Ectodermal cell (in vitro differentiated cells): ENCODE data around the gene NOC3L.

Source experiments
- H3K27ac ChIP-seq: 2 replicates; pipeline ENCODE4 v1.7.0; 2013; ENCODE audit warnings: mild to moderate bottlenecking, low read depth, low read length; ENCODE audit not compliant: insufficient read depth, poor library complexity, severe bottlenecking
- H3K27me3 ChIP-seq: 2 replicates; pipeline ENCODE4 v1.7.0; 2013; ENCODE audit warnings: mild to moderate bottlenecking, low read length; ENCODE audit not compliant: insufficient read depth, control insufficient read depth, poor library complexity, severe bottlenecking
- H3K36me3 ChIP-seq: one replicate; pipeline ENCODE4 v1.7.0; 2013; ENCODE audit warnings: low read length; ENCODE audit not compliant: control insufficient read depth, insufficient read depth
- H3K4me1 ChIP-seq: one replicate; pipeline ENCODE4 v1.7.0; 2013; ENCODE audit warnings: low read length; ENCODE audit not compliant: control insufficient read depth, insufficient read depth
- H3K4me3 ChIP-seq: 2 replicates; pipeline ENCODE4 v1.7.0; 2013; ENCODE audit warnings: low read depth, low read length, control low read depth; ENCODE audit not compliant: insufficient read depth
- H3K9me3 ChIP-seq: 2 replicates; pipeline ENCODE4 v1.7.0; 2013; ENCODE audit warnings: mild to moderate bottlenecking, low read length, moderate library complexity; ENCODE audit not compliant: control insufficient read depth
- WGBS, 2 experiments: methylation state at CpG; one replicate each; pipeline ENCODE4 v1.1.7; 2013; ENCODE audit warnings: missing lambda C conversion rate in 2 of 2; 5-methylcytosine and 5-hydroxymethylcytosine counted together

The NOC3L gene

DNA sequence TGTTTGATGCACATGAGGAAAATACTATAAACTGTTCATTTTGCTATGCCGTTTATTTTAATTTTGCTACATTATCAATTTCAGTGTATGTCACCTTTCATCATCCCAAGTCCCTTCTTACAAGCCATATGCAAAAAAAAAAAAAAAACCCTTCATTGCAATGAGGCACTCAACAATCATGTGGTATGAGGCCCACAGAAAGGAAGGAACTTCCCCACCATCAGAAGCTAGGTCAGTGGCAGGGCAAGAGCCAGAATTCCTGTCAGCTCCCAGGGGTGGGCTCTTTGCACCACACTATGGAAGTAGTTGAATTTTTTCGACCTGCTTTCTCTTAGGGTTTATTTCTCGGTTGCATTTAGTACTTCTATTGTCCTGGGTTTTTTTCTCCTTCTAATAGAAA is 75.4 kb downstream of the NOC3L start:
- H3K27ac ChIP-seq, result no peak overlapping the region

DNA sequence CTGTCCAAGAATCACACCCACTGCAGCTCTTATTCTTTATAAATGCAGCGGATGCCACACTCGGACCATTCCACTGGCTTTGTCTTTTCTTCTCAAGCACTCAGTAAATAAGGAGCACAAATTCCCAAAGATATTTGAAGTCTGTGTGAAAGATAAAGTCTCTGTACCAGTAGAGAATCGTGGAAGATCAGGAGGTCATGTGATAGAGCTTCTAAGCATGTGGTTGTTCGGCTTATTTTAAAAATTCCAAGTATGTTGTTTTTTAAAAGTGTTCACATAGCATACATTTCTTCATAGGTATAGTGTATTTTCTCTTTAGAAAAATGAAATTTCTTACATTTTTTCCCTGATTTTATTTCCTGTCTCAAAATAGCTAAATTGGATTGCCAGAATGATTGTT is 75.8 kb downstream of the NOC3L start:
- no peak overlapping the region for H3K4me3 ChIP-seq
- H3K36me3 ChIP-seq, result no peaks in the 10 kb centered on the region
- H3K4me1 ChIP-seq, result peaks cover 7% of the 10 kb centered on the region
- H3K9me3 ChIP-seq, result no peaks in the 10 kb centered on the region
- no peak overlapping the region for H3K27ac ChIP-seq
- no peaks in the 10 kb centered on the region for H3K27me3 ChIP-seq
- 87 to 97% methylated on average over 4 of the region's 4 CpGs for WGBS, 2 experiments

More for the DNA sequence above, 75.4 kb downstream of the NOC3L start:
- no peaks in the 10 kb centered on the region for H3K9me3 ChIP-seq
- H3K27me3 ChIP-seq, result no peaks in the 10 kb centered on the region
- H3K4me1 ChIP-seq, result peaks cover 7% of the 10 kb centered on the region
- H3K36me3 ChIP-seq, result no peaks in the 10 kb centered on the region
- whole genome bisulfite sequencing, 2 experiments, result 100% methylated on average over 1 to 3 of the region's 3 CpGs
- H3K4me3 ChIP-seq, result no peak overlapping the region

DNA sequence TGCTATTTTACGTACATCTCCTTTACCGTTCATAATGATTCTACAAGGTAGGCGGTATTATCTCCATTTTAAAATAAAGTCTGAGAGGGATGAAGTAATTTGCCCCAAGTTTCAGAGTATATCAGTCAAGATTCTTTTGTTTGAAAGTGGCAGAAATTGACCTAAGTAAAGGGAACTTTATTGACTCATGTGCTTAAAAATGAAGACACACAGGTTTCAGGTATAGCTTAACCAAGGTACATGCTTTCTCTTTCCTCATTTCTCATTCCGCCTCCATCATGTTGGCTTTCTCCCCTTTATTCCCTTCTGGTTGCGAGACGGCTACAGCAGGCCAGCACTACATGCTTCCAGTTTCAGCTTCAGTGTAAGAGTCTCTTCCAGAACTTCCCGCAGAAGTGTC is 77.5 kb downstream of the NOC3L start:
- Histone ChIP-seq H3K4me3 (no peak overlapping the region), H3K4me1 (peaks cover 7% of the 10 kb centered on the region), H3K9me3 (no peaks in the 10 kb centered on the region), H3K27me3 (no peaks in the 10 kb centered on the region), H3K36me3 (no peaks in the 10 kb centered on the region), H3K27ac (no peak overlapping the region)
- 96 to 97% methylated on average over 5 to 7 of the region's 7 CpGs for WGBS, 2 experiments
